ENCODE results near the gene CSF2.

CSF2 gene

GRCh38 chr5:132080595-132080994 lies 7.0 kb downstream of the CSF2 start:
- FAIRE-seq: no peak
- TF ChIP-seq POLR2A (IDR thresholded peaks at IDR 0.05; ENCODE audit: low read depth, low read length) (no peak), POLR2AphosphoS5 (IDR thresholded peaks at IDR 0.05; ENCODE audit: low read depth, low read length) (no peak), POU2F2 (IDR thresholded peaks at IDR 0.05; ENCODE audit: low read depth, low read length) (no peak), SPI1 (IDR thresholded peaks at IDR 0.05; ENCODE audit: low read depth, low read length) (no peak), TAF1 (IDR thresholded peaks at IDR 0.05; ENCODE audit: low read depth, low read length) (no peak), PAX5 (IDR thresholded peaks at IDR 0.05; ENCODE audit: insufficient read depth, low read length, severe bottlenecking) (no peak)

GRCh38 chr5:132081458-132081857 lies 7.9 kb downstream of the CSF2 start:
- no peak for DNase-seq (ENCODE audit: insufficient read length, low spot score)
- FAIRE-seq: no peak
- TF ChIP-seq PAX5 (IDR thresholded peaks at IDR 0.05; ENCODE audit: insufficient read depth, low read length, severe bottlenecking) (no peak), POU2F2 (IDR thresholded peaks at IDR 0.05; ENCODE audit: low read depth, low read length) (no peak), TAF1 (IDR thresholded peaks at IDR 0.05; ENCODE audit: low read depth, low read length) (no peak), POLR2AphosphoS5 (IDR thresholded peaks at IDR 0.05; ENCODE audit: low read depth, low read length) (no peak), SPI1 (IDR thresholded peaks at IDR 0.05; ENCODE audit: low read depth, low read length) (no peak)

More at GRCh38 chr5:132080595-132080994, 7.0 kb downstream of the CSF2 start:
- DNase-seq (ENCODE audit: insufficient read length, low spot score): no peak

GRCh38 chr5:132082329-132083023 lies 8.9 kb downstream of the CSF2 start:
- no peak for TF ChIP-seq POLR2A (IDR thresholded peaks at IDR 0.05; ENCODE audit: low read depth, low read length)
- TF ChIP-seq TAF1 (IDR thresholded peaks at IDR 0.05; ENCODE audit: low read depth, low read length): no peak
- FAIRE-seq: no peak
- no peak for DNase-seq (ENCODE audit: insufficient read length, low spot score)

- no peak for DNase-seq (ENCODE audit: insufficient read length, low spot score)
- FAIRE-seq: peak; percentile 16
- no peak for TF ChIP-seq POLR2A (IDR thresholded peaks at IDR 0.05; ENCODE audit: low read depth, low read length)
- TF ChIP-seq SPI1 (IDR thresholded peaks at IDR 0.05; ENCODE audit: low read depth, low read length): 0 out of 2 replicates have a peak, but pooled peaks have one; percentile 14
Observed at GRCh38 chr5:132083071-132083678, 9.6 kb downstream of the CSF2 start.

- no peak for TF ChIP-seq POLR2AphosphoS5 (IDR thresholded peaks at IDR 0.05; ENCODE audit: low read depth, low read length)
- no peak for TF ChIP-seq PAX5 (IDR thresholded peaks at IDR 0.05; ENCODE audit: insufficient read depth, low read length, severe bottlenecking)
- no peak for TF ChIP-seq SPI1 (IDR thresholded peaks at IDR 0.05; ENCODE audit: low read depth, low read length)
- no peak for TF ChIP-seq POLR2A (IDR thresholded peaks at IDR 0.05; ENCODE audit: low read depth, low read length)
- TF ChIP-seq POU2F2 (IDR thresholded peaks at IDR 0.05; ENCODE audit: low read depth, low read length): no peak
- no peak for TF ChIP-seq TAF1 (IDR thresholded peaks at IDR 0.05; ENCODE audit: low read depth, low read length)
- no peak for FAIRE-seq
- no peak for DNase-seq (ENCODE audit: insufficient read length, low spot score)
Observed at GRCh38 chr5:132085686-132086085, 12.1 kb downstream of the CSF2 start.

DNA sequence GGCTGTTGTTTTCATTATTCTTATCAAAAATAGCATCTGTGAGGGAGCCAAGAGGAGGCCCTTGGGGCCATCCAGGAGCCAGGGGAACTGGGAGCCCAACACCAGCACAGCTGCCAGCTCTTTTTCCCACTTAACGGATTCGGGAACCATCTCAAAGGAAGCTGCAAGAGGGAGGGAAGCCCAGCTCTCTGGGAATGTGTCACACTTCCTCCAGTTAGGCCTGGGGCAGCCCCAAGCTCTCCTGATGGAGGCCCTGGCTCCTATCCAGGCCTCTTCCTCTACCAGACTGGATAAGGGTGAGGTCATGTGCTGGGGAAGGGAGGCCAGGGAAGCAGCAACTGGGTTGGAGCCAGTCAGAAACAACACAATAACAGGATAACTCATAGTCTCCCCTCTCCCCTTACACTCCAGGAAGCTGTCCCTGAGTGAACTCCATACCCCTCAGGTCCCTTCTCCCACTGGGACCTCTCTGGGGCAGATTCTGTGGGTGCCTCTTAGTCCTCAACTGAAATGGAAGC lies 12.7 kb downstream of the CSF2 start:
- no peak for DNase-seq (ENCODE audit: insufficient read length, low spot score)
- TF ChIP-seq TAF1 (IDR thresholded peaks at IDR 0.05; ENCODE audit: low read depth, low read length) (no peak), POLR2A (IDR thresholded peaks at IDR 0.05; ENCODE audit: low read depth, low read length) (no peak), SPI1 (IDR thresholded peaks at IDR 0.05; ENCODE audit: low read depth, low read length) (no peak), PAX5 (IDR thresholded peaks at IDR 0.05; ENCODE audit: insufficient read depth, low read length, severe bottlenecking) (no peak), POLR2AphosphoS5 (IDR thresholded peaks at IDR 0.05; ENCODE audit: low read depth, low read length) (no peak), POU2F2 (IDR thresholded peaks at IDR 0.05; ENCODE audit: low read depth, low read length) (no peak)
- no peak for FAIRE-seq

DNA sequence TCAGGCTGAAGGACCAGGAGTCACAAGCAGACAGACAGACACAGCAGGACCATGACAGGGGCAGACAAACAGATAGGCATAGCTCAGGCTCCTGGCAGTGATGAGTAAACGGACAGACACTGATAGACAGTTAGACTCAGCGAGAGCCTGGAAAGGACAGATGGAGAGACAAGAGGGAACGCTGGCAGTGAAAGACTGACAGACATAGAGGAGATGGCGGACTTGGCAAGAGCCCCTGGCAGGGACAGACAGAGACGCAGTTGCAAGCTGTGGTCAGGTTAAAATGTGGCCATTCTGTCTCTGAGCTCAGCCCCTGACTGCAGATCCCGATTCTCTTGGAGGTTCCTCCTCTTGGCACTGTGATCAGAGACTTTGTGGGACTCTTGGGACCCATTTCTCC lies 13.6 kb downstream of the CSF2 start:
- FAIRE-seq (no peak), DNase-seq (ENCODE audit: insufficient read length, low spot score) (no peak)
- no peak for TF ChIP-seq POLR2AphosphoS5 (IDR thresholded peaks at IDR 0.05; ENCODE audit: low read depth, low read length)
- TF ChIP-seq TAF1 (IDR thresholded peaks at IDR 0.05; ENCODE audit: low read depth, low read length): no peak
- TF ChIP-seq POLR2A (IDR thresholded peaks at IDR 0.05; ENCODE audit: low read depth, low read length): no peak
- no peak for TF ChIP-seq POU2F2 (IDR thresholded peaks at IDR 0.05; ENCODE audit: low read depth, low read length)
- TF ChIP-seq PAX5 (IDR thresholded peaks at IDR 0.05; ENCODE audit: insufficient read depth, low read length, severe bottlenecking): no peak
- no peak for TF ChIP-seq SPI1 (IDR thresholded peaks at IDR 0.05; ENCODE audit: low read depth, low read length)

DNA sequence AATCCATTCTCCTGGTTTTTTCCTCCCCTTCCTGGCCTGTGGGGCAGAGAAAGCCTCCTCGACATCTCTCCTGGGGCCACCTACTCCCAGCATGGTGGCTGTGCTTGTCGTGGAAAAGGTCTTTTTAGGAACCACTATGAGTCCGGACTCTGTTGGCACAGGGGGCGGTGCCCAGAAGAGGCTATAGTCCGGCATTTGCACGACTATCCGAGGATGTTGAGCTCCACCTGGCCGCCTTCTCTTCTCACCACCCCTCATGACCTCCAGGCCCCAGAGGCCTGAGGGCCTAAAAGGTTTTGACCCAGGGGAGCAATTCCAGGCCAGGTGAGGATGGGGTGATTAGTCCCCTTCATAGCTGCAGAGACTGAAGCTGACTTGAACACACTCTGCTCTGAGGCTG lies 14.1 kb downstream of the CSF2 start:
- DNase-seq (ENCODE audit: insufficient read length, low spot score) (no peak), FAIRE-seq (no peak)
- no peak for TF ChIP-seq POLR2AphosphoS5 (IDR thresholded peaks at IDR 0.05; ENCODE audit: low read depth, low read length)
- TF ChIP-seq TAF1 (IDR thresholded peaks at IDR 0.05; ENCODE audit: low read depth, low read length): no peak
- no peak for TF ChIP-seq PAX5 (IDR thresholded peaks at IDR 0.05; ENCODE audit: insufficient read depth, low read length, severe bottlenecking)
- no peak for TF ChIP-seq POLR2A (IDR thresholded peaks at IDR 0.05; ENCODE audit: low read depth, low read length)
- TF ChIP-seq POU2F2 (IDR thresholded peaks at IDR 0.05; ENCODE audit: low read depth, low read length): no peak
- no peak for TF ChIP-seq SPI1 (IDR thresholded peaks at IDR 0.05; ENCODE audit: low read depth, low read length)

- no peak for FAIRE-seq
Observed at GRCh38 chr5:132089363-132089762, 15.8 kb downstream of the CSF2 start.

More at GRCh38 chr5:132089363-132089762, 15.8 kb downstream of the CSF2 start:
- DNase-seq (ENCODE audit: insufficient read length, low spot score): no peak
- TF ChIP-seq POLR2A (IDR thresholded peaks at IDR 0.05; ENCODE audit: low read depth, low read length) (no peak), SPI1 (IDR thresholded peaks at IDR 0.05; ENCODE audit: low read depth, low read length) (no peak), POLR2AphosphoS5 (IDR thresholded peaks at IDR 0.05; ENCODE audit: low read depth, low read length) (no peak), POU2F2 (IDR thresholded peaks at IDR 0.05; ENCODE audit: low read depth, low read length) (no peak), TAF1 (IDR thresholded peaks at IDR 0.05; ENCODE audit: low read depth, low read length) (no peak), PAX5 (IDR thresholded peaks at IDR 0.05; ENCODE audit: insufficient read depth, low read length, severe bottlenecking) (no peak)

Measured in GM12891 (cell line).